Muscle of leg (tissue), 11 donors: Measurements from ENCODE around the gene BPIFB6. TPM values are rescaled to one million over a fixed set of nuclear protein-coding genes. Genes with fewer than 3 reads are reported as not detected.

ENCODE experiments used
- DNase-seq: peaks from one replicate; pipeline ENCODE4 v3.0.0; 2013
- H3K27ac ChIP-seq: one replicate; pipeline ENCODE4 v1.5.1; 2013; ENCODE audit warnings: mild to moderate bottlenecking, low read length, control low read depth
- H3K27me3 ChIP-seq: one replicate; pipeline ENCODE4 v1.6.1; 2013; ENCODE audit warnings: low read length; ENCODE audit not compliant: control insufficient read depth, insufficient read depth
- H3K36me3 ChIP-seq: one replicate; pipeline ENCODE4 v1.6.1; 2013; ENCODE audit warnings: low read length; ENCODE audit not compliant: control insufficient read depth, insufficient read depth
- H3K4me1 ChIP-seq: one replicate; pipeline ENCODE4 v1.6.1; 2013; ENCODE audit warnings: low read length; ENCODE audit not compliant: control insufficient read depth, insufficient read depth
- H3K4me3 ChIP-seq: one replicate; pipeline ENCODE4 v1.5.1; 2013; ENCODE audit warnings: low read length, control low read depth
- H3K9me3 ChIP-seq: replicated peaks from 2 replicates; pipeline ENCODE4 v1.6.1; 2013; ENCODE audit warnings: low read depth, low read length; ENCODE audit not compliant: control insufficient read depth
- WGBS: methylation state at CpG from one replicate; pipeline ENCODE4 v1.1.5; 2013; ENCODE audit warnings: missing lambda C conversion rate; ENCODE audit not compliant: insufficient coverage; 5-methylcytosine and 5-hydroxymethylcytosine counted together
- polyA plus RNA-seq, 8 donors: library from polyadenylated mRNA; unstranded; fragments of 120-200 nt; gene quantifications; one replicate each; pipeline versions ENCODE4 v1.2.1 to v1.2.3, GENCODE V29; 2013; ENCODE audit warnings: inconsistent platforms in 1 of 8, low replicate concordance in 1 of 8; ENCODE audit not compliant: insufficient read length in 8 of 8, insufficient read depth in 1 of 8
- total RNA-seq: library from RNA; stranded (reverse); fragments of 120-200 nt; gene quantifications from one replicate; pipeline ENCODE4 v1.2.4, GENCODE V29; 2013

Gene BPIFB6
- total and polyA plus RNA-seq, 9 donors = not detected

DNA sequence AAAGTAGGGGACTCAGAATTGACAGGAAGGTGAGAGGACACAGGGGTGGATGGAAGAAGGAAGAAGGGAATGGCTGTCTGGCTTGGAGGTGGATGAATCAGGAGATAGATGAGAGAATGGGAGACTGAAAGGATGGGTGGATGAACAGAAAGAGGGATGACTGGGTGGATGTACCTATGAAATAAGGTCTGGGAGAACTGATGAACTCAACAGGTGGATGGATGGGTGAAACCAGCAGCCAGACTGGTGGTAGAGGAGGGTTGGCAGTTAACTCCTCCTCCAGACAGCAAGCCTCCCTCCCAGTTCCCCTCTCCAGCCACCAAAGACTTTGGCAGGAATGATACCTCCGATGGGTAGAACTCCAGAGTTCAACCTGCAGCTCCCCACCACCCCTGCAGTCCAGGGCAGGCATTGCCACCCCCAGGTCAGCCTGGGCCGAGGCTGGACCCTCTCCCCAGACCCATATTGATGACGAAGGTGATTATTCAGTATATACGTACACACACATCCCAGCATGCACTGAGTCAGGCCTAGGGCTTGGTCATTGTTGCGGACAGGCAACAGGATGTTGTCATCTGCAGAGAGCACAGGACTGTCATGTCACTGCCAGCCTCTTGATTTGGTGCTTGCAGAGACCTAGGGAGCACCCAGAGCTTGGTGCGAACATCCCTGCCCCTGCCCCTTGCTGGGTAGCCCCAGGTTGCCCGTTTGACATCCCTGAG is 29.2 kb upstream of the BPIFB6 start:
- 93% methylated on average over 5 of the region's 7 CpGs for WGBS
- no peak for DNase-seq
- peaks cover 6% of the 10 kb centered on the region for H3K27me3 ChIP-seq
- H3K4me3 ChIP-seq = no peak overlapping the region
- no peaks in the 10 kb centered on the region for H3K4me1 ChIP-seq
- peaks cover 6% of the 10 kb centered on the region for H3K9me3 ChIP-seq
- H3K36me3 ChIP-seq = no peaks in the 10 kb centered on the region
- no peak overlapping the region for H3K27ac ChIP-seq

DNA sequence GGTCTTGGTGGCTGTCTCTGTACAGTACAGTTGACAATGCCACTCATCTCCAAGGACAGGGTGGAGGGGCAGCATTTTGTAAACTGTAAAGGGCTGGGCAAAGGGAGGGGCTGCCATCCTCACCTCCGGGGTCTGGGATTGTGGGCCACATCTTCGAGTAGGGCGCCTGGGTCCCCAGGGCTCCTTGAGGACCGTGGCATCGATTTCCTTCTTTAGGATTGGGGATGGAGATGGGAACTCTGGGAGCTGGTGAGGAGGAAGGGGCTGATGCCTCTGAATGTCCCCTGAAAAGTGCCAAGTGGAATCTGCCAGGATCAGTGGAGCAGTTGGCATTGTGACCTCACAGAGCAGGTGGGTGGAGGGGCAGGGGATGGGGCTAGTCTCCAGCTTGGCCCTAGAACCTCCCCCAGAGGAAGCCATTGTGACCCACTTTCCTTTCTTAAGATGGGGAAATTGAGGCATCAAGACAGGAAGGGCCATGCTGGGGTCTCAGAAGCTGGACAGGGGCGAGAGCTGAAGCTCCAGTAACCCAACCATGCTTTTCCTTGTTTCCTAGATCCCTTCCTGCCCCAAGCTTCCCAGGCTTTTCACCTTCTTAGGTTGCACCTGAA is 27.2 kb upstream of the BPIFB6 start, which contains the start of gene SUN5:
Gene SUN5, minus strand, starts transcription at position 293 of the 611 bp plus-strand sequence. Its CDS starts 93 bp downstream, at position 200.
- no peak within 1 kb of the TSS for H3K4me3 ChIP-seq
- WGBS = 81% methylated on average over 3 of the region's 6 CpGs

DNA sequence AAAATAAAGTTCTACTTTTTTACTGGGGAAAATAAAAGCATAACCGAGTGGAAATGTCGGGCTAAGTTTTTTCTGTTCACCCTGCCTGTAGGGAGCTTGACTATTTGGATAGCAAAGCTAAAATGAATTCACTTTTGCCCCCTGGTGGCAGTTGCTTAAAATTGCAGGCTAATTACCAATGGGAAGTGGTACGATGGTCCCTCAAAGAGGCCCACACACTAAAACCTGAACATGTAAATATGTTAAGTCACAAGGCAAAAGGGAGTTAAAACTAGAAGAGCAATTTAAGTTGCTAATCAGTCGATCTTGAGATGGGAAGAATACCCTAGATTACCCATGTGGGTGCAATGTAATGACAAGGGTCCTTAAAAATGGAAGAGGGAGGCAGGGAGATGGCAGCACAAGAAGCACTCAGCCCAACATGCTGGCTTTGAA is 26.3 kb upstream of the BPIFB6 start:
- H3K27me3 ChIP-seq = peaks cover 2% of the 10 kb centered on the region
- no peak overlapping the region for H3K27ac ChIP-seq
- no peaks in the 10 kb centered on the region for H3K36me3 ChIP-seq
- H3K4me3 ChIP-seq = no peak overlapping the region
- WGBS = 30% methylated on average over 3 of the region's 4 CpGs
- peaks cover 6% of the 10 kb centered on the region for H3K9me3 ChIP-seq
- H3K4me1 ChIP-seq = no peaks in the 10 kb centered on the region
- no peak for DNase-seq

More for the DNA sequence above, 27.2 kb upstream of the BPIFB6 start, which contains the start of gene SUN5:
- peaks cover 4% of the 10 kb centered on the region for H3K27me3 ChIP-seq
- peaks cover 6% of the 10 kb centered on the region for H3K9me3 ChIP-seq
- H3K27ac ChIP-seq = no peak within 1 kb of the TSS
- no peaks in the 10 kb centered on the region for H3K36me3 ChIP-seq
- no peaks in the 10 kb centered on the region for H3K4me1 ChIP-seq
- no peak for DNase-seq

DNA sequence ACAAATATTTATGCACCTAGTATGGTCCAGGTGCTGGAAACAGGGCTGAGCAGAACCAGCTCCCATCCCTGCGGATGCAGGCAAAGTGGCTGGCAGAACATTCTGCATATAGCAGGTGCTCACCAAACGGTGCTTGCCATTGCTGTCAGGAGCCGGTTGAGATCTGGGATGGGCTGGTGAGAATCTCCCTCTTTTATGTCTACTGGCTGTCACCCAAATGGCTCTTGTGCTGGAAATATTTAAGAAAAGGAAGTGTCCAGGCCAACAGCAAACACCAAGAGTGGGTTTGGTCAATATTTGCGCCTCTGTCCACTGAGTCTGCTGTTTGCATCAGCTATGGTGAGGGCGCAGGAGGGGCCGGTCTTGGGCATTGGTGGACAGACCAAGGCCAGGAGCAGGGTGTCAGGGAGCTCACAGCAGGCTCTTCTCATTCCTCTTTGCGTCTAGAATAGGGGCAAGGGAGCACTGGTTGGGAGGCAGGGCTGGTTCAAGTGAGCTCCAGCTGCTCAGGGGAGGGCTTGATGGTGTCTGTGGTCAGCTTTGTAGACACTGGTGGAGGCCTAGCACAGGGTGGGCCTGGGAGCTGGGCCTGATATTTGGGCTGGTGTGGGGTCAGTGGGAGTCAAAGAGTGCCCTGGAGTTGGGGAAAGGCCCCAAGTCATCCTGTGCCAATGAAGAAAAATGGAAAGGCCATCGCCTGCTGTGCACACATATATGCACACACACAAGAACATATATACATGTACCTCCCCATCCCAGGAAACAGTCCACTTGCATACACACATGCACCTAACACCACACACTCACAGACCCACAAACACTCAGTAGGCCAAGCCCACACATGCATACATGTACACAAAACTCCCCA is 25.3 kb upstream of the BPIFB6 start:
- H3K27ac ChIP-seq = no peak overlapping the region
- H3K4me1 ChIP-seq = no peaks in the 10 kb centered on the region
- no peak overlapping the region for H3K4me3 ChIP-seq
- no peaks in the 10 kb centered on the region for H3K36me3 ChIP-seq
- DNase-seq = no peak
- 78% methylated on average over 8 of the region's 8 CpGs for WGBS
- H3K9me3 ChIP-seq = peaks cover 6% of the 10 kb centered on the region
- no peaks in the 10 kb centered on the region for H3K27me3 ChIP-seq

DNA sequence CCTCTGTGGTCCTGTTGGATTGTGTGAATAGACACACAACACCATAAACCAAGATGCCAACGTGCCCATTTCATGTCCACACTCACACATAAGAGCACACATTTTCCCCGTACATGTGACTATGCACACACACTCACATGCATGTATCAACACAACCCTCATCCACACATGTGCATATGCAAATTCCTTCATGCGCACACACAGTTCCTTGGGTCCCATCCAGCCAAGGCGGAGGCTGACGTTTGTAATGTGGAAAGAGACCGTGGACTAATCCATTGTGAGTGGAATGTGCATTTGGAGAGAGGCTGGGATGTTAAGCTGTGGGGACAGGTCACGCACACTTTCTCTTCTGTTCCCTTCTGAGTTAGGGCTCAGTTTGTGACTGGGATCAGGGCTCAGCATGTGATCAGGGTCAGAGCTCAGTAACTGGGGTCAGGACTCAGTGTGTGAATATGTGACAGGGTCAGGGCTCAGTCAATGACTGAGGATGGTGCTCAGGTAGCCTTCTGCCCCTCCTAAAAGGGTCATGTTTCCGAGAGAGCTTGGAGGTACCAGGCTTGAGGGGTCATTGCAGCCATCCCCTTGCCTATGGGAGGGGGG is 24.6 kb upstream of the BPIFB6 start:
- peaks cover 6% of the 10 kb centered on the region for H3K9me3 ChIP-seq
- no peak overlapping the region for H3K4me3 ChIP-seq
- no peak overlapping the region for H3K27ac ChIP-seq
- 54% methylated on average over 4 of the region's 8 CpGs for WGBS
- DNase-seq = no peak
- no peaks in the 10 kb centered on the region for H3K4me1 ChIP-seq
- no peaks in the 10 kb centered on the region for H3K27me3 ChIP-seq
- no peaks in the 10 kb centered on the region for H3K36me3 ChIP-seq

DNA sequence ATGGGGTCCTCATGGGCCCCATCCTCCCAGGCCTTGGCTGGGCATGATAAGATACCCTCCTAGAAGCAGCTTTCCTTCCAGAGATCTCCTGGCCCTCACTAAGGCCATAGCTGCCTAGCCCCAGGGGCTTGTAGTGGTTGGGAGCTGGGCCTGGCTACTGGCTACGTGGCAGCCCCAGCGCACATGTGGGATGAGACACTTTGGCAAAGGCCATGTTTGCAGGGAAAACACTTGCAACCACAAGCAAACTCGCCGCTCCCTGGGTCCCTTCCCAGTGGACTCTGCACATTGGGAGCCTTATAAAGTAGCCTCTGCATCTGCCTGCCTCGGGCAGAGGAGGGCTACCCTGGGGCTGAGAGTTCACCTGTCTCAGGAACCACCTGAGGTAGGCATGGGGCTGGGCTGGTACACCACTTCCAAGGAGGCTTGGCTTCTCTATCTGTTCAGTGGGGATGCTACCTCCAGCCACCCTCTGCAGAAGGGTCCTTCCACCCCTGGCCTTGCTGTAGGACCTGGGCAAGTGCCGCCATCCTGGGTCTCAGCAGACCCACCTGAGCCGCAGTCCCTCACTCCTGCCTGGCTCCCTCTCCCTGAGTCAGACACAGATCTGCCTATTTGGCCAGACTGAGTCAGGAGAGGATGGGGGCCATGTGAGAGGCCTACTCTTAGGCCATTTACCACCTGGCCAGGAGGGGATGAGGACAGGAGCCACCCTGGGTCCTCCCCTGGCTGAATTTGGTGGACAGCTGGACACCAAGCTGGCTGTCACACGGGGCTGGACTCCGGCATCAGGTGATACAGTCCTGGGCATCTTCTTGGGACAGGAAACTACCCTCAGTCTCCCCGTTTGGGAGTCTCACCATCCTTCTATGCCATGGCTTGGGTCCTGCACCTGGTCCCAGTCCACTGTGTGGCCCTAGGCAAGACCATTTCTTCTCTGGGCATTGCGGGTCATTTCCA is 23.8 kb upstream of the BPIFB6 start, which contains the start of gene BPIFB2:
Gene BPIFB2, plus strand, starts transcription at position 329 of the 960 bp plus-strand sequence. CDS start 871 bp downstream, outside the sequence.
- Histone ChIP-seq H3K4me1 (no peaks in the 10 kb centered on the region), H3K36me3 (no peaks in the 10 kb centered on the region), H3K9me3 (peaks cover 6% of the 10 kb centered on the region), H3K4me3 (no peak within 1 kb of the TSS), H3K27me3 (no peaks in the 10 kb centered on the region), H3K27ac (no peak within 1 kb of the TSS)
- WGBS = 78% methylated on average over 9 of the region's 11 CpGs
- no peak for DNase-seq

DNA sequence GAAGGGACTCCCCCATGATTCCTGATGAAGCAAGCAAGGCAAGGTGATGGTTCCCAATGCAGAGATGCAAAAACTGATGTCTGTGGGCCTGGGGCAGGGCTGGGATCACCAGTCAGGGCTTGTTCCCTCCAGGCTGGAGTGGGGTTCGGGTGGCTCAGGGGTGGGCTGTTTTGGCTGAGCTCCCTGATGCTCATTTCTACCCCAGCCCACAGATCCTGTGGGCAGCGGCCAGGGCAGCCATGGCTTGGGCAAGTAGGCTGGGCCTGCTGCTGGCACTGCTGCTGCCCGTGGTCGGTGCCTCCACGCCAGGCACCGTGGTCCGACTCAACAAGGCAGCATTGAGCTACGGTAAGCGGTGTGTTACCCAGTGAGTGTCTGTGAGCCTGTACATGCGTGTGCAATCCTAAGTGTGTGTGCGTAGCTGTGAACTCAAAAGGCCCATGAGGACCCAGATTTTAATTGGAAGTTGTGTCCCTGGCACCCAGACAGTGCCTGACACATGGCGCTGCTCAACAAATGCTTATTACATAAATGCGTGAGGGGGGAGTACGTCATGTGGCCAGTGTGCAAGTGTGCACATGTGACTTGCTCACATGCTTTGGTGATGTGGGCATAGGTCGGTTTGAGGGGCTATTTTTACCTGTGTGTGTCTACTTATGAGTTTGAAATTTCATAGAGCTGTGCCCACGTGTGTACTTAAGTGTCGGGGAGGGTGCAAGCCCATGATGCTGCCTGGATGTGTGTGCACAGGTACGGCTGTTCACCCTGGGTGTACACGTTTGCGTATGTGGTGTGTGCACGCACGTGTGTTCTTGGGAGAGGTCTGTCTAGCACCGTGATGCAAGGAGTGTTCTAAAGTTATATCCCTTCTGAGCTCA is 22.9 kb upstream of the BPIFB6 start:
- WGBS = 84% methylated on average over 23 of the region's 23 CpGs
- H3K27ac ChIP-seq = no peak overlapping the region
- no peak for DNase-seq
- H3K36me3 ChIP-seq = no peaks in the 10 kb centered on the region
- H3K9me3 ChIP-seq = peaks cover 6% of the 10 kb centered on the region
- no peaks in the 10 kb centered on the region for H3K4me1 ChIP-seq
- H3K27me3 ChIP-seq = no peaks in the 10 kb centered on the region
- no peak overlapping the region for H3K4me3 ChIP-seq

DNA sequence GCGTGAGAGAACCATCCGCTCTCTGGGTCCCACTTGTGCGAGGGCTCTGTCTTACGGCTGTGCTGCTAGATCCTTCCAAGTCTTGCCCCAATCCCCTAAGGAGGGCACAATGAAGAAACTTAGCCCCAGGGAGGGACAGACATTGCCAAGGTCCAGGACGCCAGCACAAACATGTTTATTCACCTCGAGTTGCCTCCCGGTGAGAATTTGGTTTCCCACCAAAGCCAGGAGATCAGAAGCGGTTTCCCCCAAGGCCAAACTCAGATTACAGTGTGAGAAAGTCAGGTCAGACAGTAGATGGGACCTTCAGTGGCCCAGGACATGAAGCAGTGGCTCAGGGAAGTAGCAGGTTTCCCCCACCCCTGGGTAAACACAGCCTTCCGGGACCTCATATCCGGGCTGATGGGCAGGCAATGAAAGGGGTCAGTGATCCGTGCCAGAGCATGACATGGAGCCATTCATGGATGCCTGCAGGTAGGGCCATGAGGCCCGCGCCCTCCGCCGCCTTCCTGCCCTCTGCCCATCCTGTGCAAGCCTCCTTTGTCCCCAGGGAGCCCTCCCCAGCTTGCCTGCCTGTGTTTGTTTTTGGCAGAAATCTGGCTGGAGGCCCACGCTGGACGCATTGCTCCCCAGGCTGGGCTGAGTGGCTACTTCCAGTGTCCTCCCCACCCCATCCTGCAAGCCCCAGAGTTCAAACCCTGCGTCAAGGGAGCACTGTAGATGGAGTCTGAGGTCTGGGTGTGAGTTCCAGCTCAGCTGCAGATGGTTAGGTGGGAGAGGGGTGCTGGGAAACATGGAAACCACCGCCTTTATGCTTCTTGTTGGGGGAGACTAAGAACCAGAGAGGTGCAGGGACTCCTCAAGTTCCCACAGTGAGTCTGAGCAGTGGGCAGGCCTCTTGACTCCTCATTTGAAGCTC is 22.0 kb upstream of the BPIFB6 start:
- Histone ChIP-seq H3K9me3 (peaks cover 6% of the 10 kb centered on the region), H3K4me1 (no peaks in the 10 kb centered on the region), H3K4me3 (no peak overlapping the region), H3K36me3 (no peaks in the 10 kb centered on the region), H3K27me3 (no peaks in the 10 kb centered on the region), H3K27ac (no peak overlapping the region)
- 69% methylated on average over 13 of the region's 19 CpGs for WGBS
- no peak for DNase-seq
